GM06990 (cell line): ENCODE results near the gene TMEM26.

Experiments
- DNase-seq: peaks from one replicate; pipeline ENCODE4 v3.0.0-alpha.2; 2011; ENCODE audit not compliant: insufficient read length; ENCODE audit errors: extremely low read depth
- H3K27me3 ChIP-seq: replicated peaks from 2 replicates; pipeline ENCODE4 v1.6.0; 2011; ENCODE audit warnings: low read length; ENCODE audit not compliant: control insufficient read depth, insufficient read depth
- H3K36me3 ChIP-seq: 2 replicates; pipeline ENCODE4 v1.5.1; 2011; ENCODE audit warnings: low read length; ENCODE audit not compliant: control insufficient read depth, insufficient read depth
- H3K4me3 ChIP-seq: replicated peaks from 2 replicates; pipeline ENCODE4 v1.5.1; 2011; ENCODE audit warnings: low read depth, mild to moderate bottlenecking, control low read depth, low read length
- CTCF ChIP-seq: IDR thresholded peaks from 2 replicates; pipeline ENCODE4 v1.5.1; 2011; ENCODE audit warnings: low read length, control low read depth, mild to moderate bottlenecking, inconsistent platforms; ENCODE audit not compliant: insufficient read depth, poor library complexity, severe bottlenecking

TMEM26 gene

GRCh38 chr10:61475449-61475873 is 22.3 kb upstream of the TMEM26 start:
- TF ChIP-seq CTCF, result no peak
- no peak for DNase-seq

GRCh38 chr10:61472090-61472674 is 19.0 kb upstream of the TMEM26 start:
- Histone ChIP-seq H3K27me3 (no peaks in the 10 kb centered on the region; the same call in 1 of the 2 replicates), H3K4me3 (no peak overlapping the region), H3K36me3 (no peaks in the 10 kb centered on the region)
- DNase-seq, result no peak
- TF ChIP-seq CTCF, result peak; percentile 3

More at GRCh38 chr10:61475449-61475873, 22.3 kb upstream of the TMEM26 start:
- H3K27me3 ChIP-seq, result no peaks in the 10 kb centered on the region
- no peak overlapping the region for H3K4me3 ChIP-seq
- H3K36me3 ChIP-seq, result no peaks in the 10 kb centered on the region

GRCh38 chr10:61471491-61471890 is 18.3 kb upstream of the TMEM26 start:
- no peaks in the 10 kb centered on the region for H3K36me3 ChIP-seq
- DNase-seq, result no peak
- no peaks in the 10 kb centered on the region; the same call in 1 of the 2 replicates for H3K27me3 ChIP-seq
- no peak for TF ChIP-seq CTCF
- H3K4me3 ChIP-seq, result no peak overlapping the region

- no peak for DNase-seq
- no peak for TF ChIP-seq CTCF
- Histone ChIP-seq H3K4me3 (no peak overlapping the region), H3K27me3 (no peaks in the 10 kb centered on the region; the same call in 1 of the 2 replicates), H3K36me3 (no peaks in the 10 kb centered on the region)
These were observed 17.6 kb upstream of the TMEM26 start for GRCh38 chr10:61470740-61471139.

GRCh38 chr10:61465901-61466632 is 12.9 kb upstream of the TMEM26 start:
- Histone ChIP-seq H3K27me3 (no peaks in the 10 kb centered on the region; the same call in 1 of the 2 replicates), H3K4me3 (no peak overlapping the region), H3K36me3 (no peaks in the 10 kb centered on the region)
- TF ChIP-seq CTCF, result no peak
- DNase-seq, result no peak
